DMS114 treated with DMSO at 0.1 percent for 48 hours (cell line): ENCODE measurements around the gene MAPKAP1.

Experiments
- DNase-seq: peaks from one replicate; lab custom pipeline; 2025; ENCODE audit not compliant: unreplicated experiment; lab: John Stamatoyannopoulos, UW

Gene MAPKAP1

GRCh38 chr9:125436613-125437443 lies 270.2 kb downstream of the MAPKAP1 start:
- DNase-seq: no peak

- DNase-seq: no peak
Measured at GRCh38 chr9:125435776-125436612, 271.0 kb downstream of the MAPKAP1 start.

- DNase-seq: no peak
Measured at GRCh38 chr9:125434986-125435775, 271.8 kb downstream of the MAPKAP1 start.

GRCh38 chr9:125433461-125434011 lies 273.5 kb downstream of the MAPKAP1 start:
- no peak for DNase-seq

GRCh38 chr9:125432715-125433385 lies 274.2 kb downstream of the MAPKAP1 start:
- DNase-seq: no peak

- DNase-seq: no peak
Measured at GRCh38 chr9:125431741-125432271, 275.2 kb downstream of the MAPKAP1 start.

GRCh38 chr9:125431012-125431305 lies 276.0 kb downstream of the MAPKAP1 start:
- no peak for DNase-seq

- no peak for DNase-seq
Measured at GRCh38 chr9:125430161-125431011, 276.6 kb downstream of the MAPKAP1 start.

GRCh38 chr9:125429476-125430160 lies 277.4 kb downstream of the MAPKAP1 start:
- no peak for DNase-seq

GRCh38 chr9:125428902-125429467 lies 278.0 kb downstream of the MAPKAP1 start:
- DNase-seq: no peak

GRCh38 chr9:125428060-125428901 lies 278.7 kb downstream of the MAPKAP1 start:
- no peak for DNase-seq

- DNase-seq: no peak
Measured at GRCh38 chr9:125427556-125427955, 279.5 kb downstream of the MAPKAP1 start.

- no peak for DNase-seq
Measured at GRCh38 chr9:125426926-125427325, 280.1 kb downstream of the MAPKAP1 start.

- no peak for DNase-seq
Measured at GRCh38 chr9:125425901-125426515, 281.0 kb downstream of the MAPKAP1 start.

GRCh38 chr9:125425170-125425897 lies 281.7 kb downstream of the MAPKAP1 start:
- no peak for DNase-seq

- DNase-seq: no peak
Measured at GRCh38 chr9:125423964-125424363, 283.0 kb downstream of the MAPKAP1 start.

GRCh38 chr9:125422853-125423252 lies 284.2 kb downstream of the MAPKAP1 start:
- DNase-seq: no peak
